ENCODE results near the gene CATSPER4.

GRCh38 chr1:26159743-26160039, 30.7 kb upstream of the CATSPER4 start:
- TF ChIP-seq CTCF (IDR thresholded peaks at IDR 0.05; ENCODE audit: poor library complexity, severe bottlenecking) (no peak), POLR2AphosphoS5 (IDR thresholded peaks at IDR 0.05) (no peak), MXI1 (conservative IDR thresholded peaks at IDR 0.05; ENCODE audit: poor library complexity, severe bottlenecking) (no peak), EP300 (conservative IDR thresholded peaks at IDR 0.05; ENCODE audit: poor library complexity, severe bottlenecking) (no peak), EZH2 (IDR thresholded peaks at IDR 0.05; ENCODE audit: borderline replicate concordance, insufficient read depth, low read length, poor library complexity, severe bottlenecking) (no peak), SMC3 (conservative IDR thresholded peaks at IDR 0.05; ENCODE audit: poor library complexity) (no peak), RAD21 (conservative IDR thresholded peaks at IDR 0.05) (no peak), REST (IDR thresholded peaks at IDR 0.05; ENCODE audit: borderline replicate concordance) (no peak), TAF1 (IDR thresholded peaks at IDR 0.05; ENCODE audit: low read depth) (no peak)

Data from neural cell (in vitro differentiated cells).